DND-41 (cell line): ENCODE data around the gene CT45A8.
"Not testable (repeated sequence)": the region's sequence is repeated elsewhere in the genome, so short reads cannot be mapped to it uniquely, and the experiment has no call there.

ENCODE experiments used
- ATAC-seq: fragments of 200-7000 bp; cut with Tn5 transposase; 3 replicates; pipeline ENCODE4 v1.9.1; 2021; ENCODE audit warnings: low read depth; ENCODE audit not compliant: insufficient read depth
- DNase-seq: peaks from one replicate; pipeline ENCODE4 v3.0.0-alpha.2; 2020
- H2AFZ ChIP-seq: 2 replicates; pipeline ENCODE4 v1.6.0; 2012; ENCODE audit warnings: low read depth, low read length
- H3K27ac ChIP-seq: 2 replicates; pipeline ENCODE4 v1.5.1; 2012; ENCODE audit warnings: low read length, inconsistent platforms
- H3K27me3 ChIP-seq: fragments of 200-600 bp; sonication (generic); 2 replicates; pipeline ENCODE4 v1.6.0; 2012; ENCODE audit warnings: low read length, mild to moderate bottlenecking, inconsistent platforms; ENCODE audit not compliant: insufficient read depth, poor library complexity
- H3K36me3 ChIP-seq: 2 replicates; pipeline ENCODE4 v1.5.1; 2012; ENCODE audit warnings: low read length, inconsistent platforms; ENCODE audit not compliant: insufficient read depth
- H3K4me1 ChIP-seq: 2 replicates; pipeline ENCODE4 v1.5.1; 2012; ENCODE audit warnings: mild to moderate bottlenecking, low read length; ENCODE audit not compliant: insufficient read depth
- H3K4me2 ChIP-seq: 2 replicates; pipeline ENCODE4 v1.6.0; 2012; ENCODE audit warnings: mild to moderate bottlenecking, moderate library complexity, low read length, inconsistent platforms; ENCODE audit not compliant: insufficient read depth
- H3K4me3 ChIP-seq, 2 experiments: fragments of 200-600 bp in 1 of 2; shearing (Covaris generic) in 1 of 2; 2 replicates each; pipeline ENCODE4 v1.5.1; 2012 to 2016; ENCODE audit warnings: inconsistent platforms in 2 of 2, low read length in 2 of 2, mild to moderate bottlenecking in 2 of 2, low read depth in 1 of 2, moderate library complexity in 1 of 2
- H3K79me2 ChIP-seq: 2 replicates; pipeline ENCODE4 v1.6.0; 2012; ENCODE audit warnings: low read length, inconsistent platforms; ENCODE audit not compliant: insufficient read depth
- H3K9ac ChIP-seq: 2 replicates; pipeline ENCODE4 v1.6.0; 2012; ENCODE audit warnings: low read depth, mild to moderate bottlenecking, inconsistent platforms, low read length, moderate library complexity
- H3K9me3 ChIP-seq: 2 replicates; pipeline ENCODE4 v1.5.1; 2012; ENCODE audit warnings: low read length, moderate library complexity, mild to moderate bottlenecking, inconsistent platforms; ENCODE audit not compliant: insufficient read depth, severe bottlenecking
- H4K20me1 ChIP-seq: 2 replicates; pipeline ENCODE4 v1.6.0; 2012; ENCODE audit warnings: low read length; ENCODE audit not compliant: insufficient read depth
- CTCF ChIP-seq: IDR thresholded peaks from 2 replicates; pipeline ENCODE4 v1.5.1; 2012; ENCODE audit warnings: borderline replicate concordance, low read length, moderate library complexity, mild to moderate bottlenecking; ENCODE audit not compliant: poor library complexity, severe bottlenecking; ENCODE audit errors: extremely low read depth
- EZH2 ChIP-seq: IDR thresholded peaks from 3 replicates; pipeline ENCODE4 v1.6.1; 2012; ENCODE audit warnings: borderline replicate concordance, low read depth, mild to moderate bottlenecking, moderate library complexity, low read length, inconsistent platforms; ENCODE audit not compliant: severe bottlenecking

The CT45A8 gene, protein sequence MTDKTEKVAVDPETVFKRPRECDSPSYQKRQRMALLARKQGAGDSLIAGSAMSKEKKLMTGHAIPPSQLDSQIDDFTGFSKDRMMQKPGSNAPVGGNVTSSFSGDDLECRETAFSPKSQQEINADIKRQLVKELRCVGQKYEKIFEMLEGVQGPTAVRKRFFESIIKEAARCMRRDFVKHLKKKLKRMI

GRCh38 chrX:135854438-135854837 lies at the start of gene CT45A8:
Gene CT45A8 (minus strand): TSS chrX:135854538. CDS start chrX:135850783, 3,755 bp downstream.
- not testable (repeated sequence) for H3K9ac ChIP-seq, H3K79me2 ChIP-seq, H3K27ac ChIP-seq, ATAC-seq, H3K9me3 ChIP-seq, H3K4me3 ChIP-seq, H3K36me3 ChIP-seq, H3K4me1 ChIP-seq, DNase-seq, H4K20me1 ChIP-seq, H3K27me3 ChIP-seq, H3K4me2 ChIP-seq, H2AFZ ChIP-seq

DNA sequence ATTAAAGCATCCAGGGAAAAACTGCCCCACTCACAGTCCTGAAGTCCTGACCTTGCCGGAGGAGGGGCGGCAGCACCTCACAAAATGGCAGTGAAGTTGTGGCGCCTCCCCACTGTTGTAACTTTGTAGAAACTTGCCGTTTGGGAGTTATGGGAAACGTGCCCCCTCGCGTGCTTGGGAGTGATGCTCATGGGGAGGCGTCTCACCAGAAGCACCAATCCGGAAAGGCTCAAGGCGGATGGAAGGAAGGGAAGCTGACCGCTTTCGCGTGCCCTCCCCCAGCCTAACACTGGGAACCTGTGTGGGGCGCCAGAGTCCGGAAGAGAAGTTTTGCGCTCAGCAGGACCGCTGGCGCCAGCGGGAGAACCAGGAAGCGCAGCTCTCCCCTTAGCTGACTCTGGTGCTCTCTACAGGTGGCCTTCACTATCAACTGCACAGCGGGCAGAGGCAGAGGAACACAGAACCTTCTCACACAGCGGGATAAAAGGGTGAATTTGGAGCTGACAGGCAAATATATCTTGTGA lies 39.0 kb upstream of the CT45A8 start, which contains the start of the genes CT45A10 and SAGE1:
Gene CT45A10, minus strand, starts transcription at position 151 of the 524 bp plus-strand sequence. CDS start 8,100 bp downstream, outside the sequence.
Gene SAGE1, plus strand, starts transcription at position 423 of the 524 bp plus-strand sequence. CDS start 2,527 bp downstream, outside the sequence.
- TF ChIP-seq CTCF, result no peak
- TF ChIP-seq EZH2, result no peak
- H3K79me2 ChIP-seq, result no peaks in the 10 kb centered on the region
- no peaks in the 10 kb centered on the region for H3K9me3 ChIP-seq
- no peak within 1 kb of the TSS for H2AFZ ChIP-seq
- DNase-seq, result no peak
- H3K27me3 ChIP-seq, result no peaks in the 10 kb centered on the region
- H3K4me1 ChIP-seq, result no peaks in the 10 kb centered on the region
- no peak within 1 kb of the TSS for H3K4me3 ChIP-seq
- H4K20me1 ChIP-seq, result no peaks in the 10 kb centered on the region
- no peak within 1 kb of the TSS for H3K4me2 ChIP-seq
- H3K27ac ChIP-seq, result no peak within 1 kb of the TSS
- no peaks in the 10 kb centered on the region for H3K36me3 ChIP-seq
- H3K9ac ChIP-seq, result no peak within 1 kb of the TSS
- no peak for ATAC-seq

- no peaks in the 10 kb centered on the region for H4K20me1 ChIP-seq
- no peaks in the 10 kb centered on the region for H3K27me3 ChIP-seq
- H3K4me3 ChIP-seq, result no peak overlapping the region
- H3K9ac ChIP-seq, result no peak overlapping the region
- DNase-seq, result no peak
- no peak for TF ChIP-seq CTCF
- TF ChIP-seq EZH2, result no peak
- no peak overlapping the region for H3K27ac ChIP-seq
- ATAC-seq, result no peak
- no peaks in the 10 kb centered on the region for H3K9me3 ChIP-seq
- no peak overlapping the region for H2AFZ ChIP-seq
- no peaks in the 10 kb centered on the region for H3K4me1 ChIP-seq
- H3K4me2 ChIP-seq, result no peak overlapping the region
- H3K79me2 ChIP-seq, result no peaks in the 10 kb centered on the region
- no peaks in the 10 kb centered on the region for H3K36me3 ChIP-seq
Measured at GRCh38 chrX:135892781-135893180, 38.4 kb upstream of the CT45A8 start.

DNA sequence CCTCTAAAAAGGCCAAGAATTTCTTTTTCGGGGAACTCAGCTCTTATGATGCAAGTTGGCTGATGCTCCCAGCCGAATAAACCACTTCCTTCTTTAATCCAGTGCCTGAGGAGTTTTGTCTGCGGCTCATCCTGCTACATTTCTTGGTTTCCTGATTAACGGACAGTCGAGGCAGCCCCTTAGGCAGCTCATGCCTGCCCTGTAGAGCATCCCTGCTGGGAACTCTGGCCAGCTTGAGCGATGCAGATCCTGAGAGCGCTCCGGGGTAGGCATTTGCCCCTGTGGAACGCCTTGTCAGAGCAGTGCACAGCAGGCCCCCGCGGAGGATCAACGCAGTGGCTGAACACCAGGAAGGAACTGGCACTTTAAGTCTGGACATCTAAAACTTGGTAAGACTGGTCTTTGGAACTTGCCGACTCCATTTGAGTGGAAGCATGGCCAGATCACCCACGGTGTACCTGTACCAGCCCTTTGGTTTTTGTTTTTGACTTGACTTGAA lies 35.8 kb upstream of the CT45A8 start:
- Histone ChIP-seq H3K36me3 (no peaks in the 10 kb centered on the region), H3K27me3 (no peaks in the 10 kb centered on the region), H3K4me1 (no peaks in the 10 kb centered on the region), H3K4me3 (no peak overlapping the region), H3K9me3 (no peaks in the 10 kb centered on the region), H3K79me2 (no peaks in the 10 kb centered on the region), H3K9ac (no peak overlapping the region), H3K4me2 (no peak overlapping the region), H4K20me1 (no peaks in the 10 kb centered on the region), H3K27ac (no peak overlapping the region), H2AFZ (no peak overlapping the region)
- no peak for ATAC-seq
- no peak for DNase-seq
- TF ChIP-seq EZH2 (no peak), CTCF (no peak)
